ENCODE results near the gene TXN.
"Not testable (repeated sequence)": the region's sequence is repeated elsewhere in the genome, so short reads cannot be mapped to it uniquely, and the experiment has no call there.

DNA sequence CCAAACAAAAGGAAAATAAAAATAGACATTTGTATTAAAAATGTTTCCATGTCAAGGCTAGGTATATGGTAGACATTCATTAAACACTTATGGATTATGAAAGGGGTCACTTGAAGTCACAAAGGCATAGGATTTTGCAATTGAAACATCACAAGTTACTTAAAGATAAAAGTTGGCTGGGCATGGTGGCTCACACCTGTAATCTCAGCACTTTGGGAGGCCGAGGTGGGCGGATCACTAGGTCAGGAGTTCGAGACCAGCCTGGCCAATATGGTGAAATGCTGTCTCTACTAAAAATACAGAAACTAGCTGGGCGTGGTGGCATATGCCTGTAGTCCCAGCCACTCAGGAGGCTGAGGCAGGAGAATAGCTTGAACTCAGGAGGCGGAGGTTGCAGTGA, 4.5 kb downstream of the TXN start:
- TF ChIP-seq EP300, POLR2AphosphoS5 (IDR thresholded peaks at IDR 0.05): not testable (repeated sequence)
- TF ChIP-seq, protein P1, sequence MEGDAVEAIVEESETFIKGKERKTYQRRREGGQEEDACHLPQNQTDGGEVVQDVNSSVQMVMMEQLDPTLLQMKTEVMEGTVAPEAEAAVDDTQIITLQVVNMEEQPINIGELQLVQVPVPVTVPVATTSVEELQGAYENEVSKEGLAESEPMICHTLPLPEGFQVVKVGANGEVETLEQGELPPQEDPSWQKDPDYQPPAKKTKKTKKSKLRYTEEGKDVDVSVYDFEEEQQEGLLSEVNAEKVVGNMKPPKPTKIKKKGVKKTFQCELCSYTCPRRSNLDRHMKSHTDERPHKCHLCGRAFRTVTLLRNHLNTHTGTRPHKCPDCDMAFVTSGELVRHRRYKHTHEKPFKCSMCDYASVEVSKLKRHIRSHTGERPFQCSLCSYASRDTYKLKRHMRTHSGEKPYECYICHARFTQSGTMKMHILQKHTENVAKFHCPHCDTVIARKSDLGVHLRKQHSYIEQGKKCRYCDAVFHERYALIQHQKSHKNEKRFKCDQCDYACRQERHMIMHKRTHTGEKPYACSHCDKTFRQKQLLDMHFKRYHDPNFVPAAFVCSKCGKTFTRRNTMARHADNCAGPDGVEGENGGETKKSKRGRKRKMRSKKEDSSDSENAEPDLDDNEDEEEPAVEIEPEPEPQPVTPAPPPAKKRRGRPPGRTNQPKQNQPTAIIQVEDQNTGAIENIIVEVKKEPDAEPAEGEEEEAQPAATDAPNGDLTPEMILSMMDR (IDR thresholded peaks at IDR 0.05), result not testable (repeated sequence)
